Measurements from ENCODE around the gene LEMD2. TPM values are rescaled to one million over a fixed set of nuclear protein-coding genes. Genes with fewer than 3 reads are reported as not detected.

LEMD2 gene
- total and polyA plus RNA-seq, 11 donors = 21.2 to 51.3 (median 25.9) TPM

- TF ChIP-seq CTCF (IDR thresholded peaks at IDR 0.05) (no peak), POLR2A (IDR thresholded peaks at IDR 0.05) (no peak)
- Histone ChIP-seq H3K9me3 (no peaks in the 10 kb centered on the region), H3K27ac (no peak overlapping the region), H3K4me1 (peaks cover 0 to 24% (median 15%) of the 10 kb centered on the region in 12 donors), H3K4me3 (no peak overlapping the region), H3K27me3 (no peaks in the 10 kb centered on the region), H3K36me3 (no peaks in the 10 kb centered on the region)
- 81 to 86% (median 84%) methylated on average over 10 of the region's 10 CpGs for WGBS, 4 donors
- DNase-seq = no peak
- intact Hi-C loops (cut with DNase I) = no loop called here
- ATAC-seq = no peak
Measured at GRCh38 chr6:33757906-33758305, 31.0 kb downstream of the LEMD2 start.

GRCh38 chr6:33757113-33757512 is 31.8 kb downstream of the LEMD2 start:
- Histone ChIP-seq H3K27me3 (no peaks in the 10 kb centered on the region), H3K4me1 (peaks cover 0 to 17% (median 11%) of the 10 kb centered on the region in 12 donors), H3K36me3 (no peaks in the 10 kb centered on the region), H3K27ac (no peak overlapping the region), H3K9me3 (no peaks in the 10 kb centered on the region), H3K4me3 (no peak overlapping the region)
- DNase-seq (no peak), ATAC-seq (no peak)
- intact Hi-C loops (cut with DNase I) = no loop called here
- TF ChIP-seq CTCF (IDR thresholded peaks at IDR 0.05) (no peak), POLR2A (IDR thresholded peaks at IDR 0.05) (no peak)
- 72 to 90% (median 83%) methylated on average over 3 of the region's 3 CpGs for WGBS, 4 donors

- Histone ChIP-seq H3K4me3 (no peak overlapping the region), H3K27me3 (no peaks in the 10 kb centered on the region), H3K27ac (no peak overlapping the region), H3K9me3 (no peaks in the 10 kb centered on the region), H3K36me3 (no peaks in the 10 kb centered on the region), H3K4me1 (peaks cover 0 to 15% (median 5%) of the 10 kb centered on the region in 12 donors)
- intact Hi-C loops (cut with DNase I) = no loop called here
- no peak for ATAC-seq
- no peak for DNase-seq
- TF ChIP-seq POLR2A (IDR thresholded peaks at IDR 0.05) = no peak
- TF ChIP-seq CTCF (IDR thresholded peaks at IDR 0.05) = no peak
- 79 to 87% (median 86%) methylated on average over 12 of the region's 12 CpGs for WGBS, 4 donors
Measured at GRCh38 chr6:33756211-33756954, 32.5 kb downstream of the LEMD2 start.

- 81 to 86% (median 84%) methylated on average over 12 to 13 of the region's 13 CpGs for WGBS, 4 donors
- TF ChIP-seq CTCF (IDR thresholded peaks at IDR 0.05) (no peak), POLR2A (IDR thresholded peaks at IDR 0.05) (no peak)
- intact Hi-C loops (cut with DNase I) = no loop called here
- DNase-seq = no peak
- H3K9me3 ChIP-seq = no peaks in the 10 kb centered on the region
- no peaks in the 10 kb centered on the region for H3K36me3 ChIP-seq
- H3K27me3 ChIP-seq = no peaks in the 10 kb centered on the region
- H3K4me1 ChIP-seq = peaks cover 0 to 5% (median 0%) of the 10 kb centered on the region in 12 donors
- no peak overlapping the region for H3K27ac ChIP-seq
- H3K4me3 ChIP-seq = no peak overlapping the region
- no peak for ATAC-seq
Measured at GRCh38 chr6:33755070-33755869, 33.7 kb downstream of the LEMD2 start.

Measured in heart left ventricle (tissue), 16 donors.